AG04450 (cell line): ENCODE data around the gene ANO4. TPM values are rescaled to one million over a fixed set of nuclear protein-coding genes. Genes with fewer than 3 reads are reported as not detected.

Experiments
- CTCF ChIA-PET: fragments of 300-600, 350-600 bp; formaldehyde crosslinking; extraction: SDS; loops from one replicate; lab custom pipeline; 2022; ENCODE audit warnings: antibody characterized with exemption, inconsistent platforms; lab: Charles Lee
- POLR2A ChIA-PET: fragments of 350-600 bp; formaldehyde crosslinking; extraction: SDS; loops from one replicate; lab custom pipeline; 2021; ENCODE audit warnings: antibody characterized with exemption, inconsistent platforms; lab: Yijun Ruan, JAX
- DNase-seq: peaks from one replicate; pipeline ENCODE4 v3.0.0-alpha.2; 2011; ENCODE audit warnings: low read depth, low spot score
- H3K27ac ChIP-seq: one replicate; pipeline ENCODE4 v1.5.1; 2012; ENCODE audit warnings: low read depth, low read length, control low read depth
- H3K27me3 ChIP-seq: one replicate; pipeline ENCODE4 v1.6.0; 2012; ENCODE audit warnings: low read length; ENCODE audit not compliant: control insufficient read depth, insufficient read depth
- H3K4me3 ChIP-seq: 2 replicates; pipeline ENCODE4 v1.5.1; 2011; ENCODE audit warnings: mild to moderate bottlenecking, low read depth, low read length, control low read depth
- H3K9me3 ChIP-seq: 2 replicates; pipeline ENCODE4 v1.5.1; 2012; ENCODE audit warnings: low read length; ENCODE audit not compliant: control insufficient read depth, insufficient read depth
- CTCF ChIP-seq: IDR thresholded peaks from 2 replicates; pipeline ENCODE4 v1.5.1; 2011; ENCODE audit warnings: low read depth, low read length, control low read depth, inconsistent platforms
- polyA plus RNA-seq: library from polyadenylated mRNA; depleted of rRNA; stranded (reverse); fragments of >200 nt; gene quantifications from 2 replicates; pipeline ENCODE4 v1.2.3, GENCODE V29; 2011

Gene ANO4
- polyA plus RNA-seq, 1 experiment = 7.5 TPM

- H3K27ac ChIP-seq = no peak overlapping the region
- ChIA-PET POLR2A (interaction anchor here (0.6 kb wide), 1 partner anchor 233 kb away, joined by 9 read pairs; no protein-coding TSS in a partner anchor), CTCF (interaction anchor here (0.7 kb wide), 1 partner anchor 10 kb away, joined by 7 read pairs; no protein-coding TSS in a partner anchor)
- no peaks in the 10 kb centered on the region for H3K27me3 ChIP-seq
- TF ChIP-seq CTCF = no peak
- no peak overlapping the region for H3K4me3 ChIP-seq
- no peak for DNase-seq
- no peaks in the 10 kb centered on the region for H3K9me3 ChIP-seq
Measured at GRCh38 chr12:101074940-101075680, 280.5 kb downstream of the ANO4 start.

DNA sequence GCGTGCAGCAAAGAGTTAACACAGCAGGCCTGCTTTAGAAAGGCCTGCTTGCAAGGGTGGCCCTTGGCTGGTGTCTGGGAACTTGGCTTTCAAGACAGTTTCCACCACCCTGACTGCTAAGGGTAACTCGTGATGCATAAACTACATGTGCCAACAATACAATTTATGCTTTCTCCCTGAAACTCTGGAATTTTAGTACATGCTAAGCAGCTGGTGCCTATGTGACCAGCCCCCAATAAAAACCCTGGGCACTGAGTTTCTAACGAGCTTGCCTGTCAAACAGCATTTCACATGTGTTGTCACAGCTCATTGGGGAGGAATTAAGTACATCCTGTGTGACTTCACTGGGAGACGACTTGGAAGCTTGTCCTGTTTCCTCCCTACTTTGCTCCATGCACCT, 282.3 kb downstream of the ANO4 start:
- ChIA-PET CTCF (no interaction called here), POLR2A (no interaction called here)
- Histone ChIP-seq H3K9me3 (no peaks in the 10 kb centered on the region), H3K27ac (no peak overlapping the region), H3K4me3 (no peak overlapping the region), H3K27me3 (no peaks in the 10 kb centered on the region)
- TF ChIP-seq CTCF = no peak
- DNase-seq = no peak

GRCh38 chr12:101077791-101078528, 283.4 kb downstream of the ANO4 start:
- no peak overlapping the region for H3K27ac ChIP-seq
- CTCF ChIA-PET = no interaction called here
- no peak overlapping the region for H3K4me3 ChIP-seq
- POLR2A ChIA-PET = no interaction called here
- no peak for TF ChIP-seq CTCF
- no peaks in the 10 kb centered on the region for H3K27me3 ChIP-seq
- H3K9me3 ChIP-seq = no peaks in the 10 kb centered on the region
- no peak for DNase-seq

GRCh38 chr12:101078536-101079285, 284.1 kb downstream of the ANO4 start:
- ChIA-PET CTCF (no interaction called here), POLR2A (no interaction called here)
- Histone ChIP-seq H3K27me3 (no peaks in the 10 kb centered on the region), H3K9me3 (no peaks in the 10 kb centered on the region), H3K27ac (no peak overlapping the region), H3K4me3 (no peak overlapping the region)
- no peak for DNase-seq
- no peak for TF ChIP-seq CTCF
